ENCODE results near the gene OR10AD1. TPM values are rescaled to one million over a fixed set of nuclear protein-coding genes. Genes with fewer than 3 reads are reported as not detected.

OR10AD1 gene
- total and polyA plus RNA-seq, 9 of the 15 experiments (the other 6 are each of a cell fraction or from before 2014, with no cell fraction given) = not detected

GRCh38 chr12:48235796-48236333 is 32.8 kb upstream of the OR10AD1 start (continued):
- no peak for TF ChIP-seq CBX3 (IDR thresholded peaks at IDR 0.05; ENCODE audit: borderline replicate concordance in 1 of 2, low read length in 2 of 2)
- TF ChIP-seq MCM2 (IDR thresholded peaks at IDR 0.05; ENCODE audit: low read depth) = no peak
- no peak for TF ChIP-seq NFIX (CRISPR knock-in tag; IDR thresholded peaks at IDR 0.05; ENCODE audit: low read depth)
- no peak for TF ChIP-seq FOXP4 (CRISPR knock-in tag; IDR thresholded peaks at IDR 0.05; ENCODE audit: borderline replicate concordance)
- peak; percentile 85; the same call in 1 of the 2 replicates for TF ChIP-seq SMAD3 (CRISPR knock-in tag; conservative IDR thresholded peaks at IDR 0.05)
- no peak for TF ChIP-seq ZNF282 (CRISPR knock-in tag; IDR thresholded peaks at IDR 0.05)
- no peak for TF ChIP-seq PML (IDR thresholded peaks at IDR 0.05; ENCODE audit: low read length)
- TF ChIP-seq KLF1 (tag; IDR thresholded peaks at IDR 0.05) = no peak
- TF ChIP-seq GATAD2B (IDR thresholded peaks at IDR 0.05; ENCODE audit: borderline replicate concordance) = no peak
- no peak for TF ChIP-seq ZNF830 (CRISPR knock-in tag; IDR thresholded peaks at IDR 0.05)
- peak; percentile 93 for TF ChIP-seq ZNF584 (CRISPR knock-in tag; IDR thresholded peaks at IDR 0.05; ENCODE audit: low read depth)
- TF ChIP-seq NFE2L1 (tag; IDR thresholded peaks at IDR 0.05; ENCODE audit: borderline replicate concordance, low read depth) = peak; percentile 78
- TF ChIP-seq ZBTB26 (CRISPR knock-in tag; IDR thresholded peaks at IDR 0.05) = no peak
- peak; percentile 82 for TF ChIP-seq ZNF316 (IDR thresholded peaks at IDR 0.05)
- no peak for TF ChIP-seq TFE3 (CRISPR knock-in tag; IDR thresholded peaks at IDR 0.05)
- no peak for TF ChIP-seq ZNF551 (CRISPR knock-in tag; IDR thresholded peaks at IDR 0.05)
- TF ChIP-seq ARHGAP35 (IDR thresholded peaks at IDR 0.05; ENCODE audit: partially characterized antibody) = no peak
- TF ChIP-seq ZNF197 (CRISPR knock-in tag; IDR thresholded peaks at IDR 0.05; ENCODE audit: low read depth) = 0 out of 2 replicates have a peak, but pooled peaks have one; percentile 77
- no peak for TF ChIP-seq CREB5 (CRISPR knock-in tag; IDR thresholded peaks at IDR 0.05)
- no peak for TF ChIP-seq ZNF785 (CRISPR knock-in tag; IDR thresholded peaks at IDR 0.05)
- TF ChIP-seq HMG20A (CRISPR knock-in tag; conservative IDR thresholded peaks at IDR 0.05) = no peak
- TF ChIP-seq ZNF707 (CRISPR knock-in tag; conservative IDR thresholded peaks at IDR 0.05) = no peak
- no peak for TF ChIP-seq ZSCAN29 (IDR thresholded peaks at IDR 0.05)
- no peak for TF ChIP-seq NFATC3 (IDR thresholded peaks at IDR 0.05)
- peak; percentile 81; the same call in 1 of the 2 replicates for TF ChIP-seq DIDO1 (tag; IDR thresholded peaks at IDR 0.05; ENCODE audit: low read depth)

Data from K562 (cell line).